Fibroblast of lung (primary cell): Measurements from ENCODE around the gene KDM5B.

Source experiments
- CTCF ChIP-seq, 2 donors: IDR thresholded peaks in 1 of 2; conservative IDR thresholded peaks in 1 of 2; 1 replicate in 1 of 2; 2 replicates in 1 of 2; pipeline ENCODE4 v1.5.1; 2011 to 2012; ENCODE audit warnings: low read length in 2 of 2, control low read depth in 1 of 2, inconsistent platforms in 1 of 2, low read depth in 1 of 2, mild to moderate bottlenecking in 1 of 2
- EZH2 ChIP-seq: IDR thresholded peaks from 2 replicates; pipeline ENCODE4 v1.5.1; 2012; ENCODE audit warnings: low read length, control low read depth, mild to moderate bottlenecking; ENCODE audit errors: missing control alignments

- no peak for TF ChIP-seq CTCF (conservative IDR thresholded peaks at IDR 0.05 in 1 of 2, IDR thresholded peaks at IDR 0.05 in 1 of 2; ENCODE audit: low read depth in 1 of 2, low read length in 2 of 2)
- TF ChIP-seq EZH2, result no peak
Observed at GRCh38 chr1:202713110-202713509, 95.1 kb downstream of the KDM5B start.
